Measurements from ENCODE around the gene NDUFAF5. TPM values are rescaled to one million over a fixed set of nuclear protein-coding genes. Genes with fewer than 3 reads are reported as not detected.

The NDUFAF5 gene
- total RNA-seq, 4 donors from 2014 or later, result 10.4 to 17.5 (median 12.9) TPM

- intact Hi-C loops (cut with DNase I; ENCODE audit: low total_unique reads), result no loop called here
- H3K4me3 ChIP-seq (ENCODE audit: low read depth, poor library complexity, severe bottlenecking), result no peak overlapping the region
- TF ChIP-seq POLR2A (IDR thresholded peaks at IDR 0.05) (no peak), CTCF (IDR thresholded peaks at IDR 0.05) (no peak)
- WGBS, 2 donors, result 93 to 94% methylated on average over 5 of the region's 5 CpGs
- no peak for DNase-seq (ENCODE audit: low spot score in 2 of 2)
Measured at GRCh38 chr20:13858439-13858838, 73.6 kb downstream of the NDUFAF5 start.

- intact Hi-C loops (cut with DNase I; ENCODE audit: low total_unique reads), result no loop called here
Measured at GRCh38 chr20:13858871-13859270, 74.0 kb downstream of the NDUFAF5 start.

GRCh38 chr20:13862245-13862644 lies 77.4 kb downstream of the NDUFAF5 start:
- DNase-seq (ENCODE audit: low spot score in 2 of 2), result no peak
- TF ChIP-seq POLR2A (IDR thresholded peaks at IDR 0.05) (no peak), CTCF (IDR thresholded peaks at IDR 0.05) (no peak)
- 82 to 87% methylated on average over 2 of the region's 2 CpGs for WGBS, 2 donors
- intact Hi-C loops (cut with DNase I; ENCODE audit: low total_unique reads), result no loop called here
- H3K4me3 ChIP-seq (ENCODE audit: low read depth, poor library complexity, severe bottlenecking), result no peak overlapping the region

More at GRCh38 chr20:13858871-13859270, 74.0 kb downstream of the NDUFAF5 start:
- H3K4me3 ChIP-seq (ENCODE audit: low read depth, poor library complexity, severe bottlenecking), result no peak overlapping the region
- DNase-seq (ENCODE audit: low spot score in 2 of 2), result no peak
- TF ChIP-seq CTCF (IDR thresholded peaks at IDR 0.05) (no peak), POLR2A (IDR thresholded peaks at IDR 0.05) (no peak)

GRCh38 chr20:13863244-13863643 lies 78.4 kb downstream of the NDUFAF5 start:
- DNase-seq (ENCODE audit: low spot score in 2 of 2), result no peak
- no peak overlapping the region for H3K4me3 ChIP-seq (ENCODE audit: low read depth, poor library complexity, severe bottlenecking)
- TF ChIP-seq POLR2A (IDR thresholded peaks at IDR 0.05) (no peak), CTCF (IDR thresholded peaks at IDR 0.05) (no peak)
- WGBS, 2 donors, result 80 to 94% methylated on average over 1 of the region's 1 CpG
- intact Hi-C loops (cut with DNase I; ENCODE audit: low total_unique reads), result no loop called here

- 85 to 89% methylated on average over 2 of the region's 2 CpGs for WGBS, 2 donors
- no peak for DNase-seq (ENCODE audit: low spot score in 2 of 2)
- no peak overlapping the region for H3K4me3 ChIP-seq (ENCODE audit: low read depth, poor library complexity, severe bottlenecking)
- intact Hi-C loops (cut with DNase I; ENCODE audit: low total_unique reads), result no loop called here
- no peak for TF ChIP-seq POLR2A (IDR thresholded peaks at IDR 0.05)
- no peak for TF ChIP-seq CTCF (IDR thresholded peaks at IDR 0.05)
Measured at GRCh38 chr20:13865156-13865555, 80.3 kb downstream of the NDUFAF5 start.

GRCh38 chr20:13865791-13866351 lies 81.0 kb downstream of the NDUFAF5 start:
- WGBS, 2 donors, result 16% methylated on average over 5 of the region's 5 CpGs
- TF ChIP-seq POLR2A (IDR thresholded peaks at IDR 0.05) (no peak), CTCF (IDR thresholded peaks at IDR 0.05) (no peak)

More at GRCh38 chr20:13865791-13866351, 81.0 kb downstream of the NDUFAF5 start:
- no peak for DNase-seq (ENCODE audit: low spot score in 2 of 2)
- intact Hi-C loops (cut with DNase I; ENCODE audit: low total_unique reads), result no loop called here
- H3K4me3 ChIP-seq (ENCODE audit: low read depth, poor library complexity, severe bottlenecking), result no peak overlapping the region

Measured in lower leg skin (tissue), 4 donors.